ENCODE data around the gene MRPS2. TPM values are rescaled to one million over a fixed set of nuclear protein-coding genes. Genes with fewer than 3 reads are reported as not detected.
A peak's percentile ranks its signal among the peaks of the same experiment; 100 is the strongest.

MRPS2 gene
- total and polyA plus RNA-seq, 7 donors: 30.0 to 61.6 (median 37.7) TPM

GRCh38 chr9:135505406-135506187, 5.1 kb downstream of the MRPS2 start:
- WGBS, 2 donors: 89 to 90% methylated on average over 24 of the region's 24 CpGs
- H3K36me3 ChIP-seq: peaks cover 9 to 38% (median 20%) of the 10 kb centered on the region in 4 donors
- no peak overlapping the region for H3K27ac ChIP-seq
- peaks cover 0 to 26% (median 22%) of the 10 kb centered on the region in 4 donors for H3K4me1 ChIP-seq
- H3K9me3 ChIP-seq: no peaks in the 10 kb centered on the region
- H3K27me3 ChIP-seq: no peaks in the 10 kb centered on the region
- peak; percentile 54 for DNase-seq
- intact Hi-C loops (cut with DNase I): no loop called here
- no peak for TF ChIP-seq POLR2A (IDR thresholded peaks at IDR 0.05)
- TF ChIP-seq EP300 (IDR thresholded peaks at IDR 0.05): no peak
- TF ChIP-seq POLR2AphosphoS5 (IDR thresholded peaks at IDR 0.05): no peak
- no peak for TF ChIP-seq CTCF (IDR thresholded peaks at IDR 0.05)
- no peak overlapping the region for H3K4me3 ChIP-seq

- TF ChIP-seq POLR2A (IDR thresholded peaks at IDR 0.05) (no peak), POLR2AphosphoS5 (IDR thresholded peaks at IDR 0.05) (no peak), CTCF (IDR thresholded peaks at IDR 0.05) (no peak), EP300 (IDR thresholded peaks at IDR 0.05) (no peak)
- Histone ChIP-seq H3K36me3 (peaks cover 9 to 38% (median 20%) of the 10 kb centered on the region in 4 donors), H3K27me3 (no peaks in the 10 kb centered on the region), H3K9me3 (no peaks in the 10 kb centered on the region), H3K27ac (no peak overlapping the region), H3K4me3 (no peak overlapping the region), H3K4me1 (peaks cover 0 to 22% (median 17%) of the 10 kb centered on the region in 4 donors)
- 70 to 75% methylated on average over 14 of the region's 14 CpGs for WGBS, 2 donors
- DNase-seq: peak; percentile 56
- intact Hi-C loops (cut with DNase I): no loop called here
These were observed 6.0 kb downstream of the MRPS2 start for GRCh38 chr9:135506327-135507103.

- Histone ChIP-seq H3K36me3 (peaks cover 9 to 31% (median 20%) of the 10 kb centered on the region in 4 donors), H3K27me3 (no peaks in the 10 kb centered on the region), H3K4me3 (no peak overlapping the region), H3K9me3 (no peaks in the 10 kb centered on the region), H3K27ac (no peak overlapping the region), H3K4me1 (peaks cover 0 to 14% (median 9%) of the 10 kb centered on the region in 4 donors)
- intact Hi-C loops (cut with DNase I): no loop called here
- DNase-seq: peak; percentile 52
- TF ChIP-seq POLR2A (IDR thresholded peaks at IDR 0.05) (no peak), POLR2AphosphoS5 (IDR thresholded peaks at IDR 0.05) (no peak), EP300 (IDR thresholded peaks at IDR 0.05) (no peak), CTCF (IDR thresholded peaks at IDR 0.05) (no peak)
- WGBS, 2 donors: 88 to 90% methylated on average over 23 of the region's 23 CpGs
These were observed 6.9 kb downstream of the MRPS2 start for GRCh38 chr9:135507104-135508035.

GRCh38 chr9:135508211-135508820, 7.8 kb downstream of the MRPS2 start:
- Histone ChIP-seq H3K4me1 (peaks cover 0 to 10% (median 4%) of the 10 kb centered on the region in 4 donors), H3K36me3 (peaks cover 9 to 21% (median 16%) of the 10 kb centered on the region in 4 donors), H3K4me3 (no peak overlapping the region), H3K27ac (no peak overlapping the region), H3K9me3 (no peaks in the 10 kb centered on the region), H3K27me3 (no peaks in the 10 kb centered on the region)
- no peak for TF ChIP-seq CTCF (IDR thresholded peaks at IDR 0.05)
- TF ChIP-seq POLR2A (IDR thresholded peaks at IDR 0.05): no peak
- no peak for TF ChIP-seq EP300 (IDR thresholded peaks at IDR 0.05)
- no peak for TF ChIP-seq POLR2AphosphoS5 (IDR thresholded peaks at IDR 0.05)
- intact Hi-C loops (cut with DNase I): no loop called here
- 87 to 90% methylated on average over 9 of the region's 9 CpGs for WGBS, 2 donors
- DNase-seq: peak; percentile 48

Measured in sigmoid colon (tissue), 7 donors.